H1 (cell line): ENCODE results near the gene TMEM200C. TPM values are rescaled to one million over a fixed set of nuclear protein-coding genes. Genes with fewer than 3 reads are reported as not detected.

Experiments used
- CTCF ChIA-PET: fragments of 300-600 bp; sonication (Branson Sonifier 250); formaldehyde crosslinking; loops from one replicate; lab custom pipeline; 2021; ENCODE audit not compliant: partially characterized antibody; lab: Charles Lee
- POLR2A ChIA-PET: fragments of 300-600 bp; sonication (Branson Sonifier 250); formaldehyde crosslinking; loops from one replicate; lab custom pipeline; 2021; ENCODE audit warnings: inconsistent platforms; ENCODE audit not compliant: partially characterized antibody; lab: Charles Lee
- DNase-seq, 2 experiments: peaks; one replicate each; pipeline versions ENCODE4 v3.0.0 to v3.0.0-alpha.2; 2010 to 2022; ENCODE audit warnings: low spot score in 2 of 2, low read depth in 1 of 2, mixed read lengths in 1 of 2
- FAIRE-seq: peaks from 2 replicates; lab custom pipeline; 2011; peaks lifted over from hg19 to GRCh38; lab: Jason Lieb, UNC
- H2AFZ ChIP-seq: 2 replicates; pipeline ENCODE4 v1.8.1; 2012; ENCODE audit warnings: low read length, inconsistent platforms
- H2AK5ac ChIP-seq: 2 replicates; pipeline ENCODE4 v1.6.1; 2013; ENCODE audit warnings: low read depth, low read length
- H2BK120ac ChIP-seq: replicated peaks from 2 replicates; pipeline ENCODE3; 2013; ENCODE audit warnings: low read depth, low read length, inconsistent platforms
- H2BK12ac ChIP-seq: 2 replicates; pipeline ENCODE4 v1.6.1; 2013; ENCODE audit warnings: low read depth, low read length
- H2BK15ac ChIP-seq: 2 replicates; pipeline ENCODE4 v1.6.1; 2013; ENCODE audit warnings: low read length
- H2BK20ac ChIP-seq: 2 replicates; pipeline ENCODE4 v1.6.1; 2013; ENCODE audit warnings: low read length
- H2BK5ac ChIP-seq: 2 replicates; pipeline ENCODE4 v1.6.1; 2013; ENCODE audit warnings: low read depth, low read length
- H3K14ac ChIP-seq: 2 replicates; pipeline ENCODE4 v1.6.1; 2013; ENCODE audit warnings: inconsistent platforms; ENCODE audit not compliant: insufficient read length
- H3K18ac ChIP-seq: 2 replicates; pipeline ENCODE4 v1.6.1; 2013; ENCODE audit warnings: low read length; ENCODE audit errors: extremely low read depth
- H3K23ac ChIP-seq: 2 replicates; pipeline ENCODE4 v1.6.1; 2013; ENCODE audit warnings: inconsistent platforms; ENCODE audit not compliant: insufficient read length
- H3K23me2 ChIP-seq: 2 replicates; pipeline ENCODE4 v1.6.1; 2013; ENCODE audit warnings: low read depth, low read length
- H3K27ac ChIP-seq: 2 replicates; pipeline ENCODE4 v1.6.1; 2011; ENCODE audit warnings: low read depth, low read length, inconsistent platforms
- H3K27me3 ChIP-seq, 4 experiments: replicated peaks in 1 of 4; 1 replicate in 1 of 4; 2 replicates in 3 of 4; pipeline versions ENCODE4 v1.6.1 to v1.8.1; 2011 to 2013; ENCODE audit warnings: low read length in 3 of 4, mild to moderate bottlenecking in 3 of 4, inconsistent platforms in 2 of 4, mixed read lengths in 2 of 4, moderate library complexity in 1 of 4; ENCODE audit not compliant: control insufficient read depth in 3 of 4, insufficient read depth in 3 of 4; ENCODE audit errors: extremely low read depth in 1 of 4
- H3K36me3 ChIP-seq, 4 experiments: 2 replicates each; pipeline versions ENCODE4 v1.6.1 to v1.8.1; 2011 to 2013; ENCODE audit warnings: mild to moderate bottlenecking in 4 of 4, low read length in 3 of 4, moderate library complexity in 2 of 4, control low read depth in 1 of 4, inconsistent platforms in 1 of 4; ENCODE audit not compliant: insufficient read depth in 4 of 4, control insufficient read depth in 2 of 4
- H3K4ac ChIP-seq: replicated peaks from 2 replicates; pipeline ENCODE3; 2013; ENCODE audit warnings: low read length, low read depth, mixed read lengths, inconsistent platforms; ENCODE audit not compliant: insufficient read length
- H3K4me1 ChIP-seq, 4 experiments: replicated peaks in 1 of 4; 1 replicate in 1 of 4; 2 replicates in 3 of 4; pipeline versions ENCODE4 v1.6.1 to v1.8.1; 2011 to 2013; ENCODE audit warnings: low read length in 3 of 4, inconsistent platforms in 2 of 4, mixed read lengths in 1 of 4; ENCODE audit not compliant: insufficient read depth in 4 of 4, control insufficient read depth in 3 of 4
- H3K4me2 ChIP-seq, 2 experiments: 2 replicates each; pipeline versions ENCODE4 v1.6.1 to v1.8.1; 2011 to 2013; ENCODE audit warnings: low read depth in 2 of 2, low read length in 2 of 2, control low read depth in 1 of 2, inconsistent platforms in 1 of 2, mild to moderate bottlenecking in 1 of 2; ENCODE audit not compliant: insufficient read depth in 1 of 2
- H3K4me3 ChIP-seq, 4 experiments: fragments of 200-600, 300-600 bp in 1 of 4; sonication (generic), shearing (Covaris generic), sonication (Bioruptor Twin) in 1 of 4; 2 replicates each; pipeline versions ENCODE4 v1.5.1 to v1.8.1; 2011 to 2016; ENCODE audit warnings: low read length in 4 of 4, low read depth in 3 of 4, control low read depth in 2 of 4, inconsistent platforms in 2 of 4, mild to moderate bottlenecking in 2 of 4, mixed read lengths in 1 of 4, moderate library complexity in 1 of 4; ENCODE audit not compliant: insufficient read depth in 2 of 4; ENCODE audit errors: extremely low read depth in 1 of 4
- H3K56ac ChIP-seq: replicated peaks from 2 replicates; pipeline ENCODE3; 2013; ENCODE audit warnings: low read depth, mild to moderate bottlenecking, mixed read lengths, low read length, inconsistent platforms; ENCODE audit not compliant: insufficient read length
- H3K79me1 ChIP-seq: 2 replicates; pipeline ENCODE4 v1.6.1; 2013; ENCODE audit warnings: low read depth, low read length, control low read depth
- H3K79me2 ChIP-seq, 2 experiments: 2 replicates each; pipeline versions ENCODE4 v1.6.1 to v1.8.1; 2012 to 2013; ENCODE audit warnings: low read length in 2 of 2, mild to moderate bottlenecking in 2 of 2, inconsistent platforms in 1 of 2; ENCODE audit not compliant: insufficient read depth in 2 of 2, control insufficient read depth in 1 of 2
- H3K9ac ChIP-seq, 4 experiments: replicated peaks in 1 of 4; 1 replicate in 1 of 4; 2 replicates in 3 of 4; pipeline versions ENCODE4 v1.6.1 to v1.8.1; 2011 to 2013; ENCODE audit warnings: low read depth in 3 of 4, low read length in 3 of 4, control low read depth in 2 of 4, mild to moderate bottlenecking in 2 of 4, moderate library complexity in 2 of 4, inconsistent platforms in 1 of 4; ENCODE audit errors: extremely low read depth in 1 of 4
- H3K9me3 ChIP-seq, 2 experiments: 2 replicates each; pipeline versions ENCODE4 v1.6.1 to v1.8.1; 2012 to 2013; ENCODE audit warnings: mild to moderate bottlenecking in 2 of 2, moderate library complexity in 2 of 2, control low read depth in 1 of 2, inconsistent platforms in 1 of 2, low read depth in 1 of 2, low read length in 1 of 2, mixed read lengths in 1 of 2; ENCODE audit not compliant: insufficient read depth in 2 of 2
- H4K20me1 ChIP-seq, 2 experiments: replicated peaks in 1 of 2; 2 replicates each; pipeline versions ENCODE3 to v1.8.1; 2011 to 2013; ENCODE audit warnings: inconsistent platforms in 2 of 2, low read length in 2 of 2, mild to moderate bottlenecking in 1 of 2; ENCODE audit not compliant: insufficient read depth in 2 of 2, control insufficient read depth in 1 of 2
- H4K5ac ChIP-seq: 2 replicates; pipeline ENCODE4 v1.6.1; 2013; ENCODE audit warnings: low read length, low read depth, mixed read lengths, inconsistent platforms; ENCODE audit not compliant: insufficient read length
- H4K8ac ChIP-seq: 2 replicates; pipeline ENCODE4 v1.8.0; 2013; ENCODE audit warnings: mild to moderate bottlenecking, moderate library complexity, low read length, inconsistent platforms; ENCODE audit not compliant: insufficient read depth; ENCODE audit errors: extremely low read depth
- H4K91ac ChIP-seq: replicated peaks from 2 replicates; pipeline ENCODE3; 2013; ENCODE audit warnings: low read length, mixed read lengths, inconsistent platforms; ENCODE audit not compliant: insufficient read length
- BRCA1 ChIP-seq: IDR thresholded peaks from 2 replicates; pipeline ENCODE4 v1.6.1; 2012; ENCODE audit warnings: low read depth, low read length, improper control_type of control experiment
- CTBP2 ChIP-seq: IDR thresholded peaks from 2 replicates; pipeline ENCODE4 v1.7.0; 2011; ENCODE audit warnings: borderline replicate concordance, mild to moderate bottlenecking, moderate library complexity, mixed read lengths, low read length; ENCODE audit not compliant: insufficient read depth, insufficient read length
- HDAC2 ChIP-seq, 2 experiments: fragments of 300-600 bp in 1 of 2; sonication (generic) in 1 of 2; IDR thresholded peaks; 2 replicates each; pipeline ENCODE4 v1.6.1; 2011 to 2012; ENCODE audit warnings: low read depth in 2 of 2, low read length in 2 of 2, mild to moderate bottlenecking in 2 of 2, moderate library complexity in 2 of 2, borderline replicate concordance in 1 of 2, inconsistent platforms in 1 of 2
- KDM5A ChIP-seq: fragments of 200-600 bp; IDR thresholded peaks from 2 replicates; pipeline ENCODE4 v1.7.1; 2012; ENCODE audit warnings: mild to moderate bottlenecking, low read length, inconsistent platforms, mixed read lengths
- NANOG ChIP-seq: IDR thresholded peaks from 2 replicates; pipeline ENCODE4 v1.6.1; 2011; ENCODE audit warnings: low read length, low read depth, mild to moderate bottlenecking, inconsistent platforms; ENCODE audit not compliant: insufficient read depth, poor library complexity, severe bottlenecking
- RAD21 ChIP-seq, 2 experiments: IDR thresholded peaks in 1 of 2; conservative IDR thresholded peaks in 1 of 2; 2 replicates each; pipeline ENCODE4 v1.6.1; 2011; ENCODE audit warnings: low read depth in 2 of 2, low read length in 2 of 2, improper control_type of control experiment in 1 of 2, inconsistent platforms in 1 of 2, mild to moderate bottlenecking in 1 of 2, moderate library complexity in 1 of 2
- SIRT6 ChIP-seq: IDR thresholded peaks from one replicate; pipeline ENCODE4 v1.7.1; 2012; ENCODE audit warnings: low read length, inconsistent platforms
- SP1 ChIP-seq: IDR thresholded peaks from 2 replicates; pipeline ENCODE4 v1.6.1; 2011; ENCODE audit warnings: low read depth, low read length
- TBP ChIP-seq: IDR thresholded peaks from 2 replicates; pipeline ENCODE4 v1.6.1; 2011; ENCODE audit warnings: low read depth, low read length, improper control_type of control experiment
- WGBS, 2 experiments: shearing (Covaris generic) in 1 of 2; methylation state at CpG; one replicate each; pipeline versions ENCODE4 v1.1.6 to v1.1.7; 2013 to 2015; ENCODE audit warnings: low lambda C conversion rate in 2 of 2, mixed read lengths in 2 of 2, inconsistent platforms in 1 of 2, low coverage in 1 of 2, missing lambda C conversion rate in 1 of 2; ENCODE audit not compliant: insufficient replicate concordance in 2 of 2, insufficient coverage in 1 of 2, insufficient read length in 1 of 2; ENCODE audit errors: extremely low coverage in 1 of 2, missing lambda C conversion rate in 1 of 2; 5-methylcytosine and 5-hydroxymethylcytosine counted together
- polyA plus RNA-seq, 7 experiments: library from polyadenylated mRNA; depleted of rRNA in 3 of 7; stranded (reverse) in 5 of 7; unstranded in 2 of 7; fragments of >200 nt in 5 of 7; fragments of 200-250 nt in 2 of 7; gene quantifications; 1 replicate in 5 of 7; 2 replicates in 1 of 7; 4 replicates in 1 of 7; pipeline versions ENCODE4 v1.2.1 to v1.2.3, GENCODE V29; 2011 to 2013; ENCODE audit warnings: missing spikeins in 2 of 7, mixed read lengths in 2 of 7
- total RNA-seq: library from RNA; stranded (reverse); fragmentation: NEBNext Ultra II Directional; extraction: Animal tissue kit (Norgen Biotek cat#: 25700); gene quantifications from 2 replicates; pipeline ENCODE4 v1.2.1, GENCODE V29; 2021
- TF ChIP-seq, protein P1 (sequence below): IDR thresholded peaks from 2 replicates; pipeline ENCODE4 v1.6.1; 2012; ENCODE audit warnings: inconsistent platforms

The TMEM200C gene
- total and polyA plus RNA-seq, 2 of the 8 experiments (the other 6 are each of a cell fraction or from before 2014, with no cell fraction given): 3.4 to 9.6 TPM

DNA sequence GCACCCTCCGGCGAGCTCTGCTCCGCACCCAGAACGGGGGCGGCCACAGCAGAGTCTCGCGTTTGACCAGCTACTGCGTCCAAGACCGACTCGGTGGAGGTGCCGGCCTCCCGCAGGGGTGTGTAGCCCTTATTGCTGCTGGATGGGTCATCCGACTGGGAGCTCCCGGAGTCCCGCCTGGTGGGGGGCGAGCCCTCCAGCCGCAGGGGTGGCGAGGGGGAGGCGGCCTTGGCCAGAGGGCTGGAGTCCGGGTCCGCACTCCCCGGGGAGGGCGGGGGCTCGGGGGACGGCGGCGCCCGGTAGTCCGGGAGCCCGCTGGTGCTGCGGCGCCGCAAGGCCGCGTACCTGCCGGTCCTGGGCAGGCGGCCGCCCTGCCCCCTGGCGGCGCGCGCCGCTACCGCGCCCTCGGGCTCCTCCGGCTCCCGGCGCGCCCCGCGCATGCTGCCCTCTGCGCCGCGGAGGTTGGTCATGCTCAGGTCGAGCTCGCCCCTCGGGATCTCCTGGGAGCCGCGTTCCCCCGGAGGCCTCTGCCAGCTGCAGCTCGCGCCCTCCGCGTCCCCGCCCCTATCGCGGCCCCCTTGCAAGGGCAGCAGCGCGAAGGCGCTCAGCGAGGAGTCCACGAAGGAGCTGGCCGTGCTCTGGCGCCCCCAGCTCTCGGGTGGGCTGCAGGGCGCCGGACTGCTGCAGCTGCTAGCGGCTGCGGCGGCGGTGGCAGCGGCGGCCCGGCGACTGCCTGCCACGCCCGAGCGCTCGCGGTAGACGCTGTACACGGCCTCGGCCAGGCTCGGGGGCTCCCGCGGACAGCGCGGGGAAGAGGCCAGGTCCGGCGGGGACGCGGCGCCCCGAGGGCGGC, 4.8 kb downstream of the TMEM200C start:
- peak overlapping the region; percentile 47 to 97 for H3K4me2 ChIP-seq
- 0 out of 4 replicates have a peak, but pooled peaks cover 0 to 6% of the 10 kb centered on the region in 2 experiments for H3K79me2 ChIP-seq
- H3K9me3 ChIP-seq: no peaks in the 10 kb centered on the region
- H3K23me2 ChIP-seq: peaks cover 18% of the 10 kb centered on the region; the same call in 1 of the 2 replicates
- ChIA-PET CTCF (interaction anchor here (0.5 to 4.7 kb wide), 29 partner anchors 9 to 990 kb away, joined by 3 to 46 read pairs (median 3); no protein-coding TSS in a partner anchor), POLR2A (interaction anchor here (0.6 to 1.8 kb wide), 6 partner anchors 9 to 862 kb away, joined by 3 to 8 read pairs (median 4); partner anchors contain the start of gene ZBTB14)
- no peak overlapping the region for H2AK5ac ChIP-seq
- no peak overlapping the region for H3K23ac ChIP-seq
- DNase-seq: peak in 1 of 2 experiments; percentile 81
- H3K4me3 ChIP-seq: peak overlapping the region; percentile 36 to 73 (median 62)
- peaks cover 0 to 18% (median 7%) of the 10 kb centered on the region in 4 experiments; a peak in 6 of 7 replicates for H3K4me1 ChIP-seq
- H3K4ac ChIP-seq: no peak overlapping the region
- peak overlapping the region; percentile 55; the same call in 1 of the 2 replicates for H2AFZ ChIP-seq
- no peak overlapping the region for H2BK5ac ChIP-seq
- 0 out of 2 replicates have a peak overlapping the region, but pooled peaks have one; percentile 63 for H3K18ac ChIP-seq
- H3K14ac ChIP-seq: no peak overlapping the region
- H4K91ac ChIP-seq: no peak overlapping the region
- no peak overlapping the region for H3K9ac ChIP-seq
- no peak for FAIRE-seq
- no peak overlapping the region for H2BK12ac ChIP-seq
- H2BK15ac ChIP-seq: no peak overlapping the region
- H2BK120ac ChIP-seq: no peak overlapping the region
- H4K8ac ChIP-seq: no peak overlapping the region
- H4K5ac ChIP-seq: no peak overlapping the region
- no peak overlapping the region for H3K27ac ChIP-seq
- H3K36me3 ChIP-seq: no peaks in the 10 kb centered on the region; a peak in 1 of 8 replicates
- no peak overlapping the region for H3K56ac ChIP-seq
- H2BK20ac ChIP-seq: no peak overlapping the region
- H4K20me1 ChIP-seq: peaks cover 5% of the 10 kb centered on the region in 2 experiments
- no peaks in the 10 kb centered on the region for H3K79me1 ChIP-seq
- 4% methylated on average over 54 of the region's 106 CpGs; no CpG with 5 or more reads in 1 of the 2 experiments for WGBS, 2 experiments
- H3K27me3 ChIP-seq: peaks cover 2 to 15% (median 11%) of the 10 kb centered on the region in 4 experiments
- TF ChIP-seq NANOG: no peak
- no peak for TF ChIP-seq BRCA1
- TF ChIP-seq HDAC2 (IDR thresholded peaks at IDR 0.05; ENCODE audit: borderline replicate concordance in 1 of 2, low read depth in 2 of 2, low read length in 2 of 2): no peak
- peak in 1 of 2 experiments; percentile 63; a peak in 2 of 4 replicates for TF ChIP-seq RAD21 (IDR thresholded peaks at IDR 0.05 in 1 of 2, conservative IDR thresholded peaks at IDR 0.05 in 1 of 2; ENCODE audit: low read depth in 2 of 2, low read length in 2 of 2)
- TF ChIP-seq SP1: no peak
- no peak for TF ChIP-seq SIRT6
- TF ChIP-seq KDM5A: no peak
- TF ChIP-seq TBP: no peak
- TF ChIP-seq, protein P1, sequence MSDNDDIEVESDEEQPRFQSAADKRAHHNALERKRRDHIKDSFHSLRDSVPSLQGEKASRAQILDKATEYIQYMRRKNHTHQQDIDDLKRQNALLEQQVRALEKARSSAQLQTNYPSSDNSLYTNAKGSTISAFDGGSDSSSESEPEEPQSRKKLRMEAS: no peak; the same call in 1 of the 2 replicates
- TF ChIP-seq CTBP2: peak; percentile 6
